ENCODE measurements around the gene SS18L1.

DNA sequence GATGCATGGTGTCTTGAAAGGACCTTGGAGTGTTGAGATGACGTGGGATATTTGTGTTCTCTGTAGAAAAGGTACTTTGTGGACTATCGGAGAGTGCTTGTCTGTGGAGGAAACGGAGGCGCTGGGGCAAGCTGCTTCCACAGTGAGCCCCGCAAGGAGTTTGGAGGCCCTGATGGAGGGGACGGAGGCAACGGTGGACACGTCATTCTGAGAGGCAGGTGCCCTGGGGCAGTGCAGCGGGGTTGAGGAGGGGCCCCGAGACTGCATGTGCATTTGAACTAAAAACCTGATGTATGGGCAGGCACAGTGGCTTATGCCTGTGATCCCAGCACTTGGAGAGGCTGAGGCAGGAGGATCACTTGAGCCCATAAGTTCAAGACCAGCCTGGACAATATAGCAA, 52.2 kb downstream of the SS18L1 start:
- TF ChIP-seq, protein P1, sequence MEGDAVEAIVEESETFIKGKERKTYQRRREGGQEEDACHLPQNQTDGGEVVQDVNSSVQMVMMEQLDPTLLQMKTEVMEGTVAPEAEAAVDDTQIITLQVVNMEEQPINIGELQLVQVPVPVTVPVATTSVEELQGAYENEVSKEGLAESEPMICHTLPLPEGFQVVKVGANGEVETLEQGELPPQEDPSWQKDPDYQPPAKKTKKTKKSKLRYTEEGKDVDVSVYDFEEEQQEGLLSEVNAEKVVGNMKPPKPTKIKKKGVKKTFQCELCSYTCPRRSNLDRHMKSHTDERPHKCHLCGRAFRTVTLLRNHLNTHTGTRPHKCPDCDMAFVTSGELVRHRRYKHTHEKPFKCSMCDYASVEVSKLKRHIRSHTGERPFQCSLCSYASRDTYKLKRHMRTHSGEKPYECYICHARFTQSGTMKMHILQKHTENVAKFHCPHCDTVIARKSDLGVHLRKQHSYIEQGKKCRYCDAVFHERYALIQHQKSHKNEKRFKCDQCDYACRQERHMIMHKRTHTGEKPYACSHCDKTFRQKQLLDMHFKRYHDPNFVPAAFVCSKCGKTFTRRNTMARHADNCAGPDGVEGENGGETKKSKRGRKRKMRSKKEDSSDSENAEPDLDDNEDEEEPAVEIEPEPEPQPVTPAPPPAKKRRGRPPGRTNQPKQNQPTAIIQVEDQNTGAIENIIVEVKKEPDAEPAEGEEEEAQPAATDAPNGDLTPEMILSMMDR (conservative IDR thresholded peaks at IDR 0.05): no peak
- TF ChIP-seq EZH2 (IDR thresholded peaks at IDR 0.05; ENCODE audit: low read depth): no peak
